ENCODE data around the gene UBE3C.
"Not testable (repeated sequence)": the region's sequence is repeated elsewhere in the genome, so short reads cannot be mapped to it uniquely, and the experiment has no call there.

Gene UBE3C

DNA sequence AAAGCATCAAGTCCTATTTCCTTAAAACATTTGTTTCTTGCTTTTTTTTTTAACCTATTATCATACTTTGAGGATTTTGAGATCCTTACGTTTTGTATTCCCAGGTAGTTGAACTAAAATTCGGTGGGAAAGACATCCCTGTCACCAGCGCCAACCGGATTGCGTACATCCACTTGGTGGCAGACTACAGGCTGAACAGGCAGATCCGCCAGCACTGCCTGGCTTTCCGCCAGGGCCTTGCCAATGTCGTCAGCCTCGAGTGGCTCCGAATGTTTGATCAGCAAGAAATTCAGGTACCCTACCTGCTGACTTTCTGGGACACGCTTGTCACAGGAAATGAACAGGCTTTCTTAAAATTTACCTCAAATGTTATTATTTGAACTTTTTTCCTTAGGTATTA is 115.1 kb downstream of the UBE3C start:
- DNase-seq (ENCODE audit: extremely low read depth, low read depth) = no peak
- TF ChIP-seq, protein P1, sequence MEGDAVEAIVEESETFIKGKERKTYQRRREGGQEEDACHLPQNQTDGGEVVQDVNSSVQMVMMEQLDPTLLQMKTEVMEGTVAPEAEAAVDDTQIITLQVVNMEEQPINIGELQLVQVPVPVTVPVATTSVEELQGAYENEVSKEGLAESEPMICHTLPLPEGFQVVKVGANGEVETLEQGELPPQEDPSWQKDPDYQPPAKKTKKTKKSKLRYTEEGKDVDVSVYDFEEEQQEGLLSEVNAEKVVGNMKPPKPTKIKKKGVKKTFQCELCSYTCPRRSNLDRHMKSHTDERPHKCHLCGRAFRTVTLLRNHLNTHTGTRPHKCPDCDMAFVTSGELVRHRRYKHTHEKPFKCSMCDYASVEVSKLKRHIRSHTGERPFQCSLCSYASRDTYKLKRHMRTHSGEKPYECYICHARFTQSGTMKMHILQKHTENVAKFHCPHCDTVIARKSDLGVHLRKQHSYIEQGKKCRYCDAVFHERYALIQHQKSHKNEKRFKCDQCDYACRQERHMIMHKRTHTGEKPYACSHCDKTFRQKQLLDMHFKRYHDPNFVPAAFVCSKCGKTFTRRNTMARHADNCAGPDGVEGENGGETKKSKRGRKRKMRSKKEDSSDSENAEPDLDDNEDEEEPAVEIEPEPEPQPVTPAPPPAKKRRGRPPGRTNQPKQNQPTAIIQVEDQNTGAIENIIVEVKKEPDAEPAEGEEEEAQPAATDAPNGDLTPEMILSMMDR (IDR thresholded peaks at IDR 0.05; ENCODE audit: low read depth, low read length, missing control alignments) = no peak

DNA sequence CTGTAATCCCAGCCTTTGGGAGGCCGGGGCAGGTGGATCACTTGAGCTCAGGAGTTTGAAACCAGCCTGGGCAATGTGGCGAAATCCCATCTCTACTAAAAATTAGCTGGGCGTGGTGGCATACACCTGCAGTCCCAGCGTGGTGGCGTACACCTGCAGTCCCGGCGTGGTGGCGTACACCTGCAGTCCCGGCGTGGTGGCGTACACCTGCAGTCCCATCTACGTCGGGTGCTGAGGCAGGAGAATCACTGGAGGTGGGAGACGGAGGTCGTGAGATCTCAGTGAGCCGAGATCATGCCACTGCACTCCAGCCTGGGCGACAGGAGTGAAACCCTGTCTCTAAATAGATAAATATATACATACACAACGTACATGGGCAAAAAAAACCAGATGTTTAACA is 116.1 kb downstream of the UBE3C start:
- not testable (repeated sequence) for H3K4me3 ChIP-seq (replicated peaks; ENCODE audit: low read depth, low read length); DNase-seq (ENCODE audit: extremely low read depth, low read depth)

More for the DNA sequence above, 115.1 kb downstream of the UBE3C start:
- no peak overlapping the region for H3K4me3 ChIP-seq (replicated peaks; ENCODE audit: low read depth, low read length)

DNA sequence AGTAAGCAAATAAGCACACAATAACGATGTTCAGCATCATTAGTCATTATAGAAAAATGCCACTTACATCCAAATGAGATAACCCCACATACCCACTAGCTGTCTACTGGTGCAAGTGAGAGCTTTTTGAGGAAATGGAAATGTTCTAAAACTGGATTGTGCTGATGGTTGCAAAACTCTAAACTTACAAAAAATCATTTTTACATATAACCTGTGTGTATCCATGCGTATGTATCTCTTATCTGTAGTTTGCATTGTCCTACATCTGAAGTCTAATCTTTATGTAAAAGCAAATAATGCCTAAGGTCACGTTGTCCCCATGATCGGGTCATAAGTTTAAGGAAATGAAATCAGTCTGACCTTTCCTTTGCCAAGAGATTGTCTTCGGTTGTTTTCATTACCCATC is 116.5 kb downstream of the UBE3C start:
- TF ChIP-seq, protein P1 (IDR thresholded peaks at IDR 0.05; ENCODE audit: low read depth, low read length, missing control alignments) = no peak
- no peak for DNase-seq (ENCODE audit: extremely low read depth, low read depth)
- no peak overlapping the region for H3K4me3 ChIP-seq (replicated peaks; ENCODE audit: low read depth, low read length)

DNA sequence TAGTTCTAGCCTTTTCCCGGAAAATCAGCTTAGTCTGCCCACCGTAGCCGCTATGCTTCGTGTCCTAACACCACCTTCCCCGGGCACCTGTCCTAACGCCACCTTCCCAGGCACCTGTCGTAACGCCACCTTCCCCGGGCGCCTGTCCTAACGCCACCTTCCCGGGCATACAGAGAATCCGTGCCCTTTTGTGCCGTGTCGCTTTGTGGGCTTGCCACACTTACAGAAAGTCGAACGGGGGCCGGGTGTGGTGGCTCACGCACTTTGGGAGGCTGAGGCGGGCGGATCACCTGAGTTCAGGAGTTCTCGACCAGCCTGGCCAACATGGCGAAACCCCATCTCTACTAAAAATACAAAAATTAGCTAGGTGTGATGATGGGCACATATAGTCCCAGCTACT is 124.4 kb downstream of the UBE3C start:
- TF ChIP-seq, protein P1 (IDR thresholded peaks at IDR 0.05; ENCODE audit: low read depth, low read length, missing control alignments) = no peak
- no peak for DNase-seq (ENCODE audit: extremely low read depth, low read depth)
- no peak overlapping the region for H3K4me3 ChIP-seq (replicated peaks; ENCODE audit: low read depth, low read length)

DNA sequence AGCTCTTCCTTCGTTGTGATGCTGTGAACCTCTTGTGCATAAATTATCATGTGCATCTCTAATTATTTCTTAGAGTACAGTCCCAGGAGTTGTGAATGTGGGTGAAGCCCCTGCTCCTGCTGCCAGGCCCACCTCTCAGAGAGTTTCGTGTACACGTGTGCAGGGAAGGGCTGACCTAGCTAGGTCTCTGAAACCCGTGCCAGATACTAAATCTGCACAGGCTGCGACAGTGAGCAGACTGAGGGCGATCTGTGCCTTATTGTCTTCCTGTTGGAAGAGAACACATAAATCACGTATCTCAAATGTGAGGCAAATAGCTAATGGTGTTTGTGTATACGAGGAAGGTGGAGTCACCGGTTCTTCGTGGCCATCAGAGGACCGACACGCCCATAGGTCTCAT is 126.3 kb downstream of the UBE3C start:
- TF ChIP-seq, protein P1 (IDR thresholded peaks at IDR 0.05; ENCODE audit: low read depth, low read length, missing control alignments) = no peak
- DNase-seq (ENCODE audit: extremely low read depth, low read depth) = no peak
- no peak overlapping the region for H3K4me3 ChIP-seq (replicated peaks; ENCODE audit: low read depth, low read length)

DNA sequence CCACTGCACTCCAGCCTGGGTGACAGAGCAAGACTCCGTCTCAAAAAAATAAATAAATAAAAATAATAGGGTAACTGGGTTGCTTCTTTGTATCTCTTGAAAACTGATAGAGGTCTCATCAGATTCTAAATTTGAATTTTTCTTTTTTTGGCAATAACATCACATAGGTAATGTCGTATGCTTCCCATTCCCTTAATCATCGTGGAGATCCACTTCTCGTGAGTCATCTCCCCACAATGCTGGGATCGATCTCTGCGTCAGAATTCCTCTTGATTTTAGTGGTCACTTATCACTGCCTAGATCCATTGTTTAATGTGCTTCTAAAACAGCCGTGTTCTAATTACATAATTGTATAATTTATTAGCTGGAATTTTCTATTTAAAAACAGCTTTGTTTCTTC is 127.5 kb downstream of the UBE3C start:
- TF ChIP-seq, protein P1 (IDR thresholded peaks at IDR 0.05; ENCODE audit: low read depth, low read length, missing control alignments) = no peak
- no peak for DNase-seq (ENCODE audit: extremely low read depth, low read depth)

DNA sequence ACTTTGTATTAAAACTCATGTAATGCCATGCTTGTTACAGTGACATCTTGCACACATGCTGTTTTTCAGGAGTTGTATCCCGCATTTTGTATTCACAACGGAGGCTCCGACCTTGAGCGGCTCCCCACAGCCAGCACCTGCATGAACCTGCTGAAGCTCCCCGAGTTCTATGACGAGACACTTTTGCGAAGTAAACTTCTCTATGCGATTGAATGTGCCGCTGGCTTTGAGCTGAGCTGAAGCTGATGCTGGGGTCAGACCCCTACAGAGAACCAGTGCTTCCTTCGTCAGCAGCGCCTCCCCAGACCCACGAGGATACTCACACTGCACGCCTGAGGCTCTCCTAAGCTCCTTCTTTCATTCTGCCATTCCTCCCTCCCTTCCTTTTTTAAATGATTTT is 128.8 kb downstream of the UBE3C start:
- DNase-seq (ENCODE audit: extremely low read depth, low read depth) = no peak
- TF ChIP-seq, protein P1 (IDR thresholded peaks at IDR 0.05; ENCODE audit: low read depth, low read length, missing control alignments) = no peak
- H3K4me3 ChIP-seq (replicated peaks; ENCODE audit: low read depth, low read length) = no peak overlapping the region

More for the DNA sequence above, 127.5 kb downstream of the UBE3C start:
- no peak overlapping the region for H3K4me3 ChIP-seq (replicated peaks; ENCODE audit: low read depth, low read length)
